Activated CD8-positive, alpha-beta T cell treated with anti-CD3 and anti-CD28 coated beads, Interleukin-2, amount 10 ng/mL, durations not matched to agents 7 days and 5 days (primary cell): ENCODE measurements around the gene BYSL. TPM values are rescaled to one million over a fixed set of nuclear protein-coding genes. Genes with fewer than 3 reads are reported as not detected.
"Not testable (repeated sequence)": the region's sequence is repeated elsewhere in the genome, so short reads cannot be mapped to it uniquely, and the experiment has no call there.

Experiments
- ATAC-seq: fragments of 150-1000 bp; cut with Tn5 transposase; one replicate; pipeline ENCODE4 v1.10.0; 2021; ENCODE audit warnings: moderate library complexity
- CTCF ChIA-PET: fragments of 350-600 bp; sonication (Branson Sonifier 250); formaldehyde crosslinking; loops from one replicate; lab custom pipeline; 2021; ENCODE audit warnings: antibody characterized with exemption; lab: Charles Lee
- POLR2A ChIA-PET: fragments of 350-600 bp; sonication (Branson Sonifier 250); formaldehyde crosslinking; loops from one replicate; lab custom pipeline; 2021; ENCODE audit warnings: antibody characterized with exemption; lab: Charles Lee
- DNase-seq: peaks from one replicate; pipeline ENCODE4 v3.0.0-alpha.2; 2020
- H3K27ac Mint-ChIP-seq: one replicate; pipeline ENCODE4 v1.8.0; 2021; ENCODE audit warnings: mild to moderate bottlenecking, mixed read lengths
- H3K27me3 Mint-ChIP-seq: one replicate; pipeline ENCODE4 v1.8.0; 2021; ENCODE audit warnings: low read depth, mixed read lengths
- H3K36me3 Mint-ChIP-seq: one replicate; pipeline ENCODE4 v1.8.0; 2021; ENCODE audit warnings: low read depth, mixed read lengths
- H3K4me1 Mint-ChIP-seq: one replicate; pipeline ENCODE4 v1.8.0; 2021; ENCODE audit warnings: low read depth, mixed read lengths
- H3K4me3 Mint-ChIP-seq: one replicate; pipeline ENCODE4 v1.8.0; 2021; ENCODE audit warnings: mild to moderate bottlenecking, mixed read lengths
- H3K9me3 Mint-ChIP-seq: one replicate; pipeline ENCODE4 v1.8.0; 2022; ENCODE audit warnings: mixed read lengths; ENCODE audit not compliant: insufficient read depth
- total RNA-seq, 2 experiments: library from RNA; stranded (reverse); gene quantifications; one replicate each; pipeline ENCODE4 v1.2.3, GENCODE V29; 2021

Gene BYSL
- total RNA-seq, 2 experiments from 2014 or later: 39.4 to 43.1 TPM

GRCh38 chr6:41942067-41942851 lies 21.0 kb downstream of the BYSL start:
- Mint-ChIP-seq H3K36me3 (peaks cover 42% of the 10 kb centered on the region), H3K4me1 (peaks cover 52% of the 10 kb centered on the region), H3K27ac (peak overlapping the region; percentile 82), H3K27me3 (no peaks in the 10 kb centered on the region), H3K4me3 (peak overlapping the region; percentile 76), H3K9me3 (no peaks in the 10 kb centered on the region)
- no peak for ATAC-seq
- CTCF ChIA-PET: interaction anchor here (0.9 to 19.0 kb wide), 6 partner anchors 19 to 155 kb away, joined by 4 to 451 read pairs (median 6); partner anchors contain the start of genes BYSL, MED20, TAF8 and TOMM6
- DNase-seq: no peak
- POLR2A ChIA-PET: interaction anchor here (0.6 to 13.1 kb wide), 17 partner anchors 8 to 630 kb away, joined by 3 to 372 read pairs (median 4); partner anchors contain the start of gene TAF8

- not testable (repeated sequence) for H3K4me3 Mint-ChIP-seq, H3K9me3 Mint-ChIP-seq, H3K27me3 Mint-ChIP-seq, DNase-seq, ATAC-seq
- CTCF ChIA-PET: interaction anchor here (1.4 to 19.0 kb wide), 4 partner anchors 20 to 156 kb away, joined by 5 to 451 read pairs (median 100); partner anchors contain the start of genes BYSL, MED20, TAF8 and TOMM6
- POLR2A ChIA-PET: interaction anchor here (0.6 to 13.1 kb wide), 7 partner anchors 11 to 629 kb away, joined by 3 to 372 read pairs (median 4); partner anchors contain the start of gene TAF8
- peaks cover 40% of the 10 kb centered on the region for H3K36me3 Mint-ChIP-seq
- peak overlapping the region; percentile 82 for H3K27ac Mint-ChIP-seq
- peaks cover 52% of the 10 kb centered on the region for H3K4me1 Mint-ChIP-seq
Measured at GRCh38 chr6:41942882-41943281, 21.6 kb downstream of the BYSL start.

- Mint-ChIP-seq H3K27me3 (no peaks in the 10 kb centered on the region), H3K36me3 (peaks cover 35% of the 10 kb centered on the region), H3K4me3 (no peak overlapping the region), H3K27ac (no peak overlapping the region), H3K9me3 (no peaks in the 10 kb centered on the region), H3K4me1 (peaks cover 50% of the 10 kb centered on the region)
- CTCF ChIA-PET: interaction anchor here (1.4 to 19.0 kb wide), 5 partner anchors 20 to 156 kb away, joined by 3 to 451 read pairs (median 6); partner anchors contain the start of genes BYSL, MED20, TAF8 and TOMM6
- no peak for DNase-seq
- POLR2A ChIA-PET: interaction anchor here (0.7 to 13.1 kb wide), 2 partner anchors 10 to 100 kb away, joined by 4 to 372 read pairs; partner anchors contain the start of gene TAF8
- no peak for ATAC-seq
Measured at GRCh38 chr6:41943456-41943855, 22.2 kb downstream of the BYSL start.

GRCh38 chr6:41947581-41948220 lies 26.4 kb downstream of the BYSL start:
- H3K4me3 Mint-ChIP-seq: no peak overlapping the region
- ChIA-PET POLR2A (no interaction called here), CTCF (interaction anchor here (1.3 to 1.5 kb wide), 3 partner anchors 27 to 97 kb away, joined by 3 to 7 read pairs (median 4); partner anchors contain the start of genes BYSL and MED20)
- ATAC-seq (no peak), DNase-seq (no peak)
- no peaks in the 10 kb centered on the region for H3K27me3 Mint-ChIP-seq
- H3K36me3 Mint-ChIP-seq: peaks cover 9% of the 10 kb centered on the region
- H3K4me1 Mint-ChIP-seq: peaks cover 42% of the 10 kb centered on the region
- no peak overlapping the region for H3K27ac Mint-ChIP-seq
- no peaks in the 10 kb centered on the region for H3K9me3 Mint-ChIP-seq

GRCh38 chr6:41954668-41955067 lies 33.4 kb downstream of the BYSL start:
- ATAC-seq: no peak
- H3K4me1 Mint-ChIP-seq: peaks cover 52% of the 10 kb centered on the region
- peaks cover 5% of the 10 kb centered on the region for H3K9me3 Mint-ChIP-seq
- H3K36me3 Mint-ChIP-seq: peaks cover 16% of the 10 kb centered on the region
- CTCF ChIA-PET: no interaction called here
- H3K27ac Mint-ChIP-seq: no peak overlapping the region
- POLR2A ChIA-PET: no interaction called here
- H3K4me3 Mint-ChIP-seq: no peak overlapping the region
- no peaks in the 10 kb centered on the region for H3K27me3 Mint-ChIP-seq
- DNase-seq: no peak

- no peak for ATAC-seq
- Mint-ChIP-seq H3K27me3 (no peaks in the 10 kb centered on the region), H3K4me1 (peaks cover 57% of the 10 kb centered on the region), H3K4me3 (no peak overlapping the region), H3K36me3 (peaks cover 16% of the 10 kb centered on the region), H3K27ac (no peak overlapping the region), H3K9me3 (peaks cover 5% of the 10 kb centered on the region)
- POLR2A ChIA-PET: no interaction called here
- no peak for DNase-seq
- CTCF ChIA-PET: no interaction called here
Measured at GRCh38 chr6:41955412-41955811, 34.1 kb downstream of the BYSL start.

GRCh38 chr6:41957117-41957516 lies 35.8 kb downstream of the BYSL start:
- H3K4me3 Mint-ChIP-seq: no peak overlapping the region
- H3K4me1 Mint-ChIP-seq: peaks cover 68% of the 10 kb centered on the region
- CTCF ChIA-PET: no interaction called here
- H3K27me3 Mint-ChIP-seq: no peaks in the 10 kb centered on the region
- peaks cover 5% of the 10 kb centered on the region for H3K9me3 Mint-ChIP-seq
- no peak for ATAC-seq
- no peak for DNase-seq
- H3K27ac Mint-ChIP-seq: peak overlapping the region; percentile 6
- POLR2A ChIA-PET: interaction anchor here (0.7 kb wide), 2 partner anchors 15 to 51 kb away, joined by 3 read pairs; partner anchors contain the start of gene CCND3
- H3K36me3 Mint-ChIP-seq: peaks cover 23% of the 10 kb centered on the region

- peaks cover 5% of the 10 kb centered on the region for H3K9me3 Mint-ChIP-seq
- ATAC-seq (peak; percentile 49), DNase-seq (no peak)
- peaks cover 62% of the 10 kb centered on the region for H3K4me1 Mint-ChIP-seq
- H3K27me3 Mint-ChIP-seq: no peaks in the 10 kb centered on the region
- peak overlapping the region; percentile 77 for H3K27ac Mint-ChIP-seq
- peak overlapping the region; percentile 30 for H3K4me3 Mint-ChIP-seq
- peaks cover 25% of the 10 kb centered on the region for H3K36me3 Mint-ChIP-seq
- POLR2A ChIA-PET: interaction anchor here (0.7 kb wide), 1 partner anchor 50 kb away, joined by 3 read pairs; no protein-coding TSS in a partner anchor
- CTCF ChIA-PET: no interaction called here
Measured at GRCh38 chr6:41958022-41958856, 36.9 kb downstream of the BYSL start.

GRCh38 chr6:41960028-41960427 lies 38.7 kb downstream of the BYSL start:
- Mint-ChIP-seq H3K4me3 (no peak overlapping the region), H3K4me1 (peaks cover 68% of the 10 kb centered on the region), H3K27ac (no peak overlapping the region), H3K36me3 (peaks cover 23% of the 10 kb centered on the region), H3K27me3 (no peaks in the 10 kb centered on the region), H3K9me3 (peaks cover 5% of the 10 kb centered on the region)
- CTCF ChIA-PET: interaction anchor here (0.9 kb wide), 1 partner anchor 39 kb away, joined by 3 read pairs; the partner anchor contains the start of genes BYSL and MED20
- POLR2A ChIA-PET: no interaction called here
- no peak for ATAC-seq
- DNase-seq: no peak

- POLR2A ChIA-PET: interaction anchor here (0.6 to 1.6 kb wide), 4 partner anchors 21 to 486 kb away, joined by 3 to 4 read pairs (median 4); partner anchors contain the start of gene CCND3
- Mint-ChIP-seq H3K27me3 (no peaks in the 10 kb centered on the region), H3K36me3 (peaks cover 18% of the 10 kb centered on the region), H3K4me1 (peaks cover 65% of the 10 kb centered on the region), H3K27ac (peak overlapping the region; percentile 8), H3K4me3 (no peak overlapping the region), H3K9me3 (peaks cover 4% of the 10 kb centered on the region)
- ATAC-seq (no peak), DNase-seq (no peak)
- CTCF ChIA-PET: interaction anchor here (1.0 to 2.1 kb wide), 12 partner anchors 10 to 176 kb away, joined by 3 to 8 read pairs (median 5); partner anchors contain the start of genes BYSL, MED20 and TOMM6
Measured at GRCh38 chr6:41963371-41963770, 42.1 kb downstream of the BYSL start.
